LNCAP (cell line): ENCODE results near the gene PHLDB1.

Experiments
- CTCF ChIP-seq: fragments of 450-650 bp; IDR thresholded peaks from 2 replicates; pipeline ENCODE4 v1.5.1; 2017; ENCODE audit warnings: mild to moderate bottlenecking

Gene PHLDB1

GRCh38 chr11:118631142-118631909, 23.9 kb downstream of the PHLDB1 start:
- no peak for TF ChIP-seq CTCF

- TF ChIP-seq CTCF: no peak
Measured at GRCh38 chr11:118632577-118633318, 25.3 kb downstream of the PHLDB1 start.

- TF ChIP-seq CTCF: no peak
Measured at GRCh38 chr11:118633319-118633690, 25.9 kb downstream of the PHLDB1 start.

GRCh38 chr11:118633979-118634378, 26.6 kb downstream of the PHLDB1 start:
- TF ChIP-seq CTCF: no peak

GRCh38 chr11:118634431-118635236, 27.2 kb downstream of the PHLDB1 start:
- TF ChIP-seq CTCF: no peak

- no peak for TF ChIP-seq CTCF
Measured at GRCh38 chr11:118635237-118635591, 27.8 kb downstream of the PHLDB1 start.

GRCh38 chr11:118635642-118636041, 28.2 kb downstream of the PHLDB1 start:
- no peak for TF ChIP-seq CTCF
